ENCODE results near the gene RAP2B. TPM values are rescaled to one million over a fixed set of nuclear protein-coding genes. Genes with fewer than 3 reads are reported as not detected.

The RAP2B gene
- total and polyA plus RNA-seq, 2 of the 13 experiments (the other 11 are each of a cell fraction or from before 2014, with no cell fraction given) = 6.4 to 7.1 TPM

DNA sequence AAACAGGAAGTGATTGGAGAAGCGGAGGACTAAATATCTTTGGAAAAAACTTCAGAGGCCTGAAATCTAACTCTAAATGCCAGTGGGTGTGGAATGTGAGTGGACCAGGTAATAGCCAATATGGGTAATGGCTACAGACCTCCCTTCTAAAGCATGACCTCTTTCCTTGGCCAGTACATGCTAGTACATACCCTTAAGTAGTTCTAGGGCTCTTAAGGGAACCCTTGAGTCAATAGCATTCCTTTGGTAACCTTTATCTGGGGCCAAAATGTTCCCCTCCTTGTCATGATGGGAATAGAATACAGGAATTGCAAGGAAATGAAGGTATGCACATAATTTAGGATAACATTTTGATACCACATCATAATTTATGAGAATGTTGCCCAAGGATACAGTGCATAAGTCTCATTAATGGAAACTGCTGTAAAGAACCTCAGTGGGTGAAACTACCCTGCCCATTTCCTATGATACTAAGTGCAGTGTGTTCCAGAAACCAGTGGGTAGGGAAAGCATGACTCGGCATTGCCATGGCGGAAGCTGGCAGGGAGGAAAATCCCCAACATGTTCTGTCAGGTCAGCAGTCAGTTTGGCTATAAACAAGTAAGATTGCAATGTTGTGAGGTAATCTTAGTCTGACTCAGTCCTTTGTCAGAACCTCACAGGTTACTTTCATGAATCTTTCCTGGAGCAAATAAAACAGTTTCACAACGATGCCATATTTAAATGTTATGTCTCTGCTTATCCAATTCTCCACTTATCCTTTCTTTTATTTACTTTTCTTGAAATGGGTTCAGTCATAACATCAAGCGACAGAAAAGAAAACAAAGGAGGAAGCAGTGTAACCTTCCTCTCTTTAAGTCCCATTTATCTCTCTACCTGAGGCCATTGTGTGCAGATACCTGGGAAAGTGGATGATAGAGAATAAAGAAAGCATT lies 23.5 kb upstream of the RAP2B start (continued):
- TF ChIP-seq, protein P1, sequence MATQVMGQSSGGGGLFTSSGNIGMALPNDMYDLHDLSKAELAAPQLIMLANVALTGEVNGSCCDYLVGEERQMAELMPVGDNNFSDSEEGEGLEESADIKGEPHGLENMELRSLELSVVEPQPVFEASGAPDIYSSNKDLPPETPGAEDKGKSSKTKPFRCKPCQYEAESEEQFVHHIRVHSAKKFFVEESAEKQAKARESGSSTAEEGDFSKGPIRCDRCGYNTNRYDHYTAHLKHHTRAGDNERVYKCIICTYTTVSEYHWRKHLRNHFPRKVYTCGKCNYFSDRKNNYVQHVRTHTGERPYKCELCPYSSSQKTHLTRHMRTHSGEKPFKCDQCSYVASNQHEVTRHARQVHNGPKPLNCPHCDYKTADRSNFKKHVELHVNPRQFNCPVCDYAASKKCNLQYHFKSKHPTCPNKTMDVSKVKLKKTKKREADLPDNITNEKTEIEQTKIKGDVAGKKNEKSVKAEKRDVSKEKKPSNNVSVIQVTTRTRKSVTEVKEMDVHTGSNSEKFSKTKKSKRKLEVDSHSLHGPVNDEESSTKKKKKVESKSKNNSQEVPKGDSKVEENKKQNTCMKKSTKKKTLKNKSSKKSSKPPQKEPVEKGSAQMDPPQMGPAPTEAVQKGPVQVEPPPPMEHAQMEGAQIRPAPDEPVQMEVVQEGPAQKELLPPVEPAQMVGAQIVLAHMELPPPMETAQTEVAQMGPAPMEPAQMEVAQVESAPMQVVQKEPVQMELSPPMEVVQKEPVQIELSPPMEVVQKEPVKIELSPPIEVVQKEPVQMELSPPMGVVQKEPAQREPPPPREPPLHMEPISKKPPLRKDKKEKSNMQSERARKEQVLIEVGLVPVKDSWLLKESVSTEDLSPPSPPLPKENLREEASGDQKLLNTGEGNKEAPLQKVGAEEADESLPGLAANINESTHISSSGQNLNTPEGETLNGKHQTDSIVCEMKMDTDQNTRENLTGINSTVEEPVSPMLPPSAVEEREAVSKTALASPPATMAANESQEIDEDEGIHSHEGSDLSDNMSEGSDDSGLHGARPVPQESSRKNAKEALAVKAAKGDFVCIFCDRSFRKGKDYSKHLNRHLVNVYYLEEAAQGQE (IDR thresholded peaks at IDR 0.05; ENCODE audit: borderline replicate concordance in 1 of 2, low read depth in 1 of 2, low read length in 2 of 2) = peak in 1 of 2 experiments; percentile 59; a peak in 1 of 4 replicates
- TF ChIP-seq MTF1 (CRISPR knock-in tag; IDR thresholded peaks at IDR 0.05) (no peak), FOXK2 (IDR thresholded peaks at IDR 0.05) (peak; percentile 86), SETDB1 (CRISPR knock-in tag; IDR thresholded peaks at IDR 0.05; ENCODE audit: borderline replicate concordance) (no peak), RBM22 (optimal IDR thresholded peaks at IDR 0.05; ENCODE audit: low read length) (no peak), ETV5 (CRISPR knock-in tag; IDR thresholded peaks at IDR 0.05; ENCODE audit: borderline replicate concordance) (peak; percentile 86; the same call in 1 of the 2 replicates), SALL1 (CRISPR knock-in tag; IDR thresholded peaks at IDR 0.05) (peak; percentile 81), SP140L (CRISPR knock-in tag; IDR thresholded peaks at IDR 0.05; ENCODE audit: borderline replicate concordance) (no peak), KLF16 (CRISPR knock-in tag; IDR thresholded peaks at IDR 0.05) (peak in 1 of 2 experiments; percentile 42; a peak in 2 of 4 replicates), ZNF850 (CRISPR knock-in tag; conservative IDR thresholded peaks at IDR 0.05) (no peak)
- TF ChIP-seq, protein P2, sequence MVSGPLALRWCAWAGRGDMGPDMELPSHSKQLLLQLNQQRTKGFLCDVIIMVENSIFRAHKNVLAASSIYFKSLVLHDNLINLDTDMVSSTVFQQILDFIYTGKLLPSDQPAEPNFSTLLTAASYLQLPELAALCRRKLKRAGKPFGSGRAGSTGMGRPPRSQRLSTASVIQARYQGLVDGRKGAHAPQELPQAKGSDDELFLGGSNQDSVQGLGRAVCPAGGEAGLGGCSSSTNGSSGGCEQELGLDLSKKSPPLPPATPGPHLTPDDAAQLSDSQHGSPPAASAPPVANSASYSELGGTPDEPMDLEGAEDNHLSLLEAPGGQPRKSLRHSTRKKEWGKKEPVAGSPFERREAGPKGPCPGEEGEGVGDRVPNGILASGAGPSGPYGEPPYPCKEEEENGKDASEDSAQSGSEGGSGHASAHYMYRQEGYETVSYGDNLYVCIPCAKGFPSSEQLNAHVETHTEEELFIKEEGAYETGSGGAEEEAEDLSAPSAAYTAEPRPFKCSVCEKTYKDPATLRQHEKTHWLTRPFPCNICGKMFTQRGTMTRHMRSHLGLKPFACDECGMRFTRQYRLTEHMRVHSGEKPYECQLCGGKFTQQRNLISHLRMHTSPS (CRISPR knock-in tag; IDR thresholded peaks at IDR 0.05; ENCODE audit: low read depth) = peak; percentile 77; the same call in 1 of the 2 replicates
- TF ChIP-seq, protein P3, sequence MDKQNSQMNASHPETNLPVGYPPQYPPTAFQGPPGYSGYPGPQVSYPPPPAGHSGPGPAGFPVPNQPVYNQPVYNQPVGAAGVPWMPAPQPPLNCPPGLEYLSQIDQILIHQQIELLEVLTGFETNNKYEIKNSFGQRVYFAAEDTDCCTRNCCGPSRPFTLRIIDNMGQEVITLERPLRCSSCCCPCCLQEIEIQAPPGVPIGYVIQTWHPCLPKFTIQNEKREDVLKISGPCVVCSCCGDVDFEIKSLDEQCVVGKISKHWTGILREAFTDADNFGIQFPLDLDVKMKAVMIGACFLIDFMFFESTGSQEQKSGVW (CRISPR knock-in tag; IDR thresholded peaks at IDR 0.05; ENCODE audit: borderline replicate concordance) = no peak
- TF ChIP-seq, protein P4, sequence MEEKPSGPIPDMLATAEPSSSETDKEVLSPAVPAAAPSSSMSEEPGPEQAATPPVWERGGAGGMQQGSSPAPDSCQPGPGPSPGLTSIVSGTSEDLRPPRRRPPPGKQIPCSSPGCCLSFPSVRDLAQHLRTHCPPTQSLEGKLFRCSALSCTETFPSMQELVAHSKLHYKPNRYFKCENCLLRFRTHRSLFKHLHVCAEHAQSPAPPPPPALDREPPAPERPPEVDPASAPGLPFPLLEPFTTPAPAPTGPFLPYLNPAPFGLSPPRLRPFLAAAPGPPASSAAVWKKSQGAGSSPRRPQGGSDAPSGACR (CRISPR knock-in tag; IDR thresholded peaks at IDR 0.05) = peak; percentile 50; the same call in 1 of the 2 replicates
- TF ChIP-seq, protein P5, sequence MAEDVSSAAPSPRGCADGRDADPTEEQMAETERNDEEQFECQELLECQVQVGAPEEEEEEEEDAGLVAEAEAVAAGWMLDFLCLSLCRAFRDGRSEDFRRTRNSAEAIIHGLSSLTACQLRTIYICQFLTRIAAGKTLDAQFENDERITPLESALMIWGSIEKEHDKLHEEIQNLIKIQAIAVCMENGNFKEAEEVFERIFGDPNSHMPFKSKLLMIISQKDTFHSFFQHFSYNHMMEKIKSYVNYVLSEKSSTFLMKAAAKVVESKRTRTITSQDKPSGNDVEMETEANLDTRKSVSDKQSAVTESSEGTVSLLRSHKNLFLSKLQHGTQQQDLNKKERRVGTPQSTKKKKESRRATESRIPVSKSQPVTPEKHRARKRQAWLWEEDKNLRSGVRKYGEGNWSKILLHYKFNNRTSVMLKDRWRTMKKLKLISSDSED (CRISPR knock-in tag; IDR thresholded peaks at IDR 0.05) = no peak
- TF ChIP-seq, protein P6, sequence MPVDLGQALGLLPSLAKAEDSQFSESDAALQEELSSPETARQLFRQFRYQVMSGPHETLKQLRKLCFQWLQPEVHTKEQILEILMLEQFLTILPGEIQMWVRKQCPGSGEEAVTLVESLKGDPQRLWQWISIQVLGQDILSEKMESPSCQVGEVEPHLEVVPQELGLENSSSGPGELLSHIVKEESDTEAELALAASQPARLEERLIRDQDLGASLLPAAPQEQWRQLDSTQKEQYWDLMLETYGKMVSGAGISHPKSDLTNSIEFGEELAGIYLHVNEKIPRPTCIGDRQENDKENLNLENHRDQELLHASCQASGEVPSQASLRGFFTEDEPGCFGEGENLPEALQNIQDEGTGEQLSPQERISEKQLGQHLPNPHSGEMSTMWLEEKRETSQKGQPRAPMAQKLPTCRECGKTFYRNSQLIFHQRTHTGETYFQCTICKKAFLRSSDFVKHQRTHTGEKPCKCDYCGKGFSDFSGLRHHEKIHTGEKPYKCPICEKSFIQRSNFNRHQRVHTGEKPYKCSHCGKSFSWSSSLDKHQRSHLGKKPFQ (CRISPR knock-in tag; IDR thresholded peaks at IDR 0.05; ENCODE audit: insufficient replicate concordance) = no peak
